ENCODE results near the gene EFNB2.
A peak's percentile ranks its signal among the peaks of the same experiment; 100 is the strongest.

EFNB2 gene

DNA sequence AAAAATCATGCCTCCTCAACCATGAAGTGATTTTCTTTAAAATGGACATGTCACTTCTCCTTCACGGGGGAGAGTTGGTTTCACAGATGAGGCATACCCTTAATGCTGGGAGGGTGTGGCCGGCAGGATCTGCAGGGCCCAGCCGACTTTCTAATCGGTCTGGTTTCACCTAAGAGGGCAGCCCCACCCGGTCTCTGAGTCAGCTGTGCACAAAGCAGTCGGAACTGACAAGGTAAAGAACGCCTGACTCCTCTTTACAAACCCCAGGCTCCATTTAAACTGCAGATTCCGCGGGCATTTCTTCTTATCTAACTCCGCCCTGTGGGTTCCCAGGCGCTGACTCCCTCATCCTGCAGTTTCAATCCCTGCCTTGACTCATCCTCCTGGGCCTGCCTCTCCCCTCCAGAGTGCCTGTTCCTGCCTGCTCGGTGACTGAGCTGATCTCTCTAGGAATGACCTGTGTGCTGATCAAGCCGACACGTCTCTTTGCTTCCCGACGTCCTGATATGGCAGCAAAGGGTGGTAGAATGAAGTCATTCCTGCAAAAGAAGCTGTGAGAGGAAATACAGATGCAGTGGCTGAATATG, 63.4 kb downstream of the EFNB2 start:
- no peak overlapping the region for H3K4me3 ChIP-seq
- no peaks in the 10 kb centered on the region for H3K36me3 ChIP-seq (replicated peaks)
- H3K9me3 ChIP-seq = no peaks in the 10 kb centered on the region
- DNase-seq (ENCODE audit: low spot score in 2 of 2) = peak in 1 of 2 experiments; percentile 13
- H3K27me3 ChIP-seq (ENCODE audit: low read depth) = no peaks in the 10 kb centered on the region
- H3K4me1 ChIP-seq = no peaks in the 10 kb centered on the region
- in situ Hi-C loops (cut with MboI; ENCODE audit: low sequenced_read_pairs) = no loop called here

DNA sequence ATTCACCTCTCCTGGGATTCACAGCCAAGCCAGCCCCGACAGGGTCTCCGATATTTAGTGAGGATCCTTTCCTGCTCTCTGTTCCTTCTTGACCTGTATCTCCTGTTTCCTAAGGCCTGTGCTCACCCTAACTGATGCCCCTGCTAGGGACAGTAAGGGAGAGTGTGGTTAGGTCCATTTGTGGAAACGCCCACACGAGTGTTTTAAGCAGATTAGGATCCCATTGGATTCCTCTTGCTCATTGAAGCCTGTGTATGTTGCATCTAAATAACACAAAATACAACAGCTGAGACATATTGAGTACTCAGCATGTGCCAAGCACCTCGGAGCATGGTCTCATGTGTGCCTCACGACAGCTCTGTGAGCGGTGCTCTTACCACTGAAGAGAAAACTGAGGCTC, 64.9 kb downstream of the EFNB2 start:
- Histone ChIP-seq H3K27me3 (ENCODE audit: low read depth) (no peaks in the 10 kb centered on the region), H3K4me1 (no peaks in the 10 kb centered on the region), H3K4me3 (no peak overlapping the region), H3K36me3 (replicated peaks) (no peaks in the 10 kb centered on the region), H3K9me3 (no peaks in the 10 kb centered on the region)
- in situ Hi-C loops (cut with MboI; ENCODE audit: low sequenced_read_pairs) = no loop called here
- no peak for DNase-seq (ENCODE audit: low spot score in 2 of 2)

DNA sequence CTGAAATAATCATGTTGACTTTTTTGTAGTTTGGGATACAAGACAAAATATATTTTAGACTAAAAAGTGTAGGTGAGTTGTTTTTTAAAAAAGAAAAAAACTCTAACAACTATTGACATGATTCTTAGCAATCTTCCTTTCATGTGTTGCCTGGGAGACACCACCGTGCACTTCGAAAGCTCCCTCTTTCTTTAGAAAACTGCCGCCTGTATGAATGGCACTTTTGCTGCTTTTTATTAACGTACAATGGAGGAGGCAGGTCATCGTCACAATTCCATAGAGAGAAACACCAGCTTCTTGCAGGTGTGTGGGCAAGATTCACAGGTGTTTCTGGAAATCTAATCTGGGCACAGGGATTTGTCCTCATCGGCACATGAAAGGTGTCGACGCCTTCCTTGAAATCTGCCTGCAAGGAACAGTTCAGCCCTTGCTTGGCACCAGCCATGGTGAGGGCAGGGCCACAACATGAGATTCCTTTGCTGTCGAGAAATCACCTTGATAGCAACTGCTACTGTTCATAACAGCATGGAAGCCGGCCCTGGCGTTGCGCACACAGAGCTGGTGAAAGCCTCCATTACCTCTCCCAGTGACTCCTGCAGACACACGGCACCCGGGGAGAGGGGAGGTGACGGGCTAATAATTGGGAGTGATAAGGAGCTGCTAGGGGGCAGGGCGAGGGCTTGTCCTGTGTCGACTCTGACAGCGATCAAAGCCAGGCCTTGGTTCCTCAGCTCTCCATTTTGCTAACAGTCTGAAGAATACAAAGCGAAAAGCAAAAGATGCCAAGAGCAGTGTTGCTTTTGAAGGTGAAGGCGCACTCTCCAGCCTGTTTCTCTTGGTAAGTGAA, 66.5 kb downstream of the EFNB2 start:
- Histone ChIP-seq H3K4me3 (no peak overlapping the region), H3K4me1 (no peaks in the 10 kb centered on the region), H3K36me3 (replicated peaks) (no peaks in the 10 kb centered on the region), H3K27me3 (ENCODE audit: low read depth) (no peaks in the 10 kb centered on the region; the same call in 1 of the 2 replicates), H3K9me3 (no peaks in the 10 kb centered on the region)
- in situ Hi-C loops (cut with MboI; ENCODE audit: low sequenced_read_pairs) = no loop called here
- no peak for DNase-seq (ENCODE audit: low spot score in 2 of 2)

DNA sequence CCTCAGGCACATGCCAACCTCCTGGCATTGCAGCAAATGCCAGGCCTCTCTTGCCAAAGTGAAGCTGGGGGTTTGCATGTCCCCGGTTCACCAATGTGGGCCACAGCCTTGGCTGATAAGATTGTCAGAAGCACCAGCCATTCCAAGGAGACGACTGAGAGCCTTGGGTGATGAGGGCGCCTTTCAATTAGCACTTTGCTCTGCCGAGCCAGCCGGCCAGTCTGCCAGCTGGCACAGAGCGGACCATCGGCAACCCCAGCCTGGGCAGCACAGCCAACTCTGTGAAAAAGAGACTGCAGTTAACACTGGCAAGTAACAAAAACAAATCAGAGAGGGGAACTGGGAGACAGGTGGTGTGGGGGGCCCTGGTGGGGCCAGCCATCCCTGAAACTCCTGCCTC, 67.3 kb downstream of the EFNB2 start:
- no peak overlapping the region for H3K4me3 ChIP-seq
- no peaks in the 10 kb centered on the region for H3K36me3 ChIP-seq (replicated peaks)
- H3K4me1 ChIP-seq = no peaks in the 10 kb centered on the region
- DNase-seq (ENCODE audit: low spot score in 2 of 2) = no peak
- in situ Hi-C loops (cut with MboI; ENCODE audit: low sequenced_read_pairs) = no loop called here
- H3K9me3 ChIP-seq = no peaks in the 10 kb centered on the region
- no peaks in the 10 kb centered on the region; the same call in 1 of the 2 replicates for H3K27me3 ChIP-seq (ENCODE audit: low read depth)

DNA sequence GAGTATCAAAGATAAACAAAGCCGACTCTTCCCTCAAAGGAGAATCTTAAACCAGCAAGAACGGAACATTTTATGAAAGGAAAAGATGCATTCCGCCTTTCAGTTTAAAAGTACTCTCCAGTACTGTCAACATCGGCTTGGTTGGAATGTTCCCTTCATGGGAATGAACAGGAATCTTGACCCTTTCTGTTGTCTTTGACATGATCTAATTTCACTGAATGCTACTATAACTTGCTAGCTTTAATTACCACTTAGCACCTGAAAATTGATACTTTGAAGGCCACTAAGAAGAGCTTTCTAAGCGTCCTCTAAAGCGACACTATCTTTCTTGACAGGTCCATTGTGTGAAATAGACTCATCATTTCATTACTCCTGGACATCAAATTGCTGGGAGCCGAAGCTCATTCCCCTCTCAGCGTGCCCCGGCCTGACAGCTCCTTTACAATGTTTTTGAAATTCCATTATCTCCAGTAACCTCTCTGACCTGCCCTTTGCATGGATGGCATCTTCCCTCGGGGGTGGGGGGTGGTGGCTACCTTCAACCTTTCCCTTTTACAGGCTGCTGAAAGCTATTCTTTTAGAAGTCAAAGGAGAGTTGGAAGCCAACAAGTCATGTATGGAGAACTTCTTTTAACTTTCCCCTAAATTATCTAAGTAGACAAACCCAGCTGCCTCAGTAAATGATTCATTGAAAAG, 67.9 kb downstream of the EFNB2 start:
- no peaks in the 10 kb centered on the region; the same call in 1 of the 2 replicates for H3K27me3 ChIP-seq (ENCODE audit: low read depth)
- H3K36me3 ChIP-seq (replicated peaks) = no peaks in the 10 kb centered on the region
- H3K9me3 ChIP-seq = no peaks in the 10 kb centered on the region
- in situ Hi-C loops (cut with MboI; ENCODE audit: low sequenced_read_pairs) = no loop called here
- no peaks in the 10 kb centered on the region for H3K4me1 ChIP-seq
- no peak for DNase-seq (ENCODE audit: low spot score in 2 of 2)
- no peak overlapping the region for H3K4me3 ChIP-seq

DNA sequence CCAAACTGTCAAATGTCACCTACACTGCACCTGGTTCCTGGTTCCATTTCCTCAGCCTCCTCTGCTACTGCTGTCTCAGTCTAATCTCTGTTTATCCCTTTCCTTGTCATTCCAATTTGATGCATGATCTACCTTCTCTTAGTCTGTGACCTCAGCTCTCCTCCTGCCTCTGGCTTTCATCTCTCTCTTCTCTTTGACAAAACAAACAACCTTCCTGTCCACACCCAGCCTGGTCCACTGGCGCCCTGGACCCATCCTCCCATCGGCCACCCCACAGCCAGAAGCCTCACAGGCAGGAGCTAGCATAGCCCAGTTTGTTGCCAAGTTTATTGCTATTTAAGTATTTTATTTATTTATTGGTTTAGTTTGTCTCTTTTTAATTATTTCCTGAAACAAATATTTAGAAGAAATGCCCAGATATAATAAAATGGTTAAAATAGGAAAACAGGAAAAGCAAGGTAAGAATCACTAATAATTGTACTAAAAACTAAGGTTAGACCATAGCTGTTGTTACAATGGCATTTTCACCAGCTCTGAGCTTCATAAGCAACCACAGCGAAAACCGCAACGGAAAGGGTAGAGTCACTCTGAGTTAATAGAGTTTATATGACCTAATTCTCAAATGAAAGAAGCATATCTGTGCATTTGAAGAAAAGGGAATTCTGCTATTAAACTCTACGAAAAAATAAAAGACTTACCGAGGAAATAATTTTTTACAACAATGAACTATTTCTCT, 68.6 kb downstream of the EFNB2 start:
- Histone ChIP-seq H3K9me3 (no peaks in the 10 kb centered on the region), H3K4me1 (no peaks in the 10 kb centered on the region), H3K27me3 (ENCODE audit: low read depth) (no peaks in the 10 kb centered on the region; the same call in 1 of the 2 replicates), H3K4me3 (no peak overlapping the region), H3K36me3 (replicated peaks) (no peaks in the 10 kb centered on the region)
- in situ Hi-C loops (cut with MboI; ENCODE audit: low sequenced_read_pairs) = no loop called here
- DNase-seq (ENCODE audit: low spot score in 2 of 2) = no peak

DNA sequence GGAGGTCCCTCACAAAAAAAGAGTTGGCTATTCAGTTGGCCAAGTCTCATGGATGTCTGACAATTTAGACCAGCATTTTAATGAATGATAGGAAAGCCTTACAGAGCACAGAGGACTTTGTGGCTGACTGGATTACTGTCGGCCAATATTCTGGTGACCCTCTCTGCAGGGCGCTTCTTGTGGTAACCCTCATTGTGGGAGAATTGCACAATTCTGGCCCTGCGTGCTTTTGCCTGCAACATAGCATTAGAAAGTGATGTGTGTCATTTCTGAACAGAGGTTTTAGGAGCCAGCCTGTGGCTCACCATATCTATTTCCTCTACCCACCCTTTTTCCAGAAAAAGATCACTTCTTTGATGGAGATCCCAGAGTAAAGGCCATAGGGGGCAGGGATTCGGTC, 71.4 kb downstream of the EFNB2 start:
- H3K36me3 ChIP-seq (replicated peaks) = no peaks in the 10 kb centered on the region
- no peak overlapping the region for H3K4me3 ChIP-seq
- DNase-seq (ENCODE audit: low spot score in 2 of 2) = no peak
- no peaks in the 10 kb centered on the region for H3K9me3 ChIP-seq
- H3K27me3 ChIP-seq (ENCODE audit: low read depth) = no peaks in the 10 kb centered on the region; the same call in 1 of the 2 replicates
- in situ Hi-C loops (cut with MboI; ENCODE audit: low sequenced_read_pairs) = no loop called here
- H3K4me1 ChIP-seq = no peaks in the 10 kb centered on the region

DNA sequence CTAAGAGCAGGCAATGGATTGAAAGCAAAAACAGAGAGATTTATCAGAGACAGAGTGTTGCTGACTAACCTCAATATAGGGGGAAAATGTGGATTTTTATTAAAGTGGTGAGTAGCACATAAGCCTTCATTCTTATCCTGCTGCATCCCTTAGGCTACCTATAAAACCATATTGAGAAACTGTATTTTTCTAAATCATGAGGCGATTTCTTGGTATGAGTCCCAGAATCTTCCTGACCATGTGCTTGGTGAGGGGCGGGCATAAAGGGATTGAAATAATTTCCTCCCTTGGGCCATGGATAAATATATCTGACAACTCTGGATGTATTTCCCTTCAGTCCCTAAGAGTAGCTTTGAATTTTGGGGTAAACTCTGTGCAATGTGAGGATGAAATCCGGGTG, 72.8 kb downstream of the EFNB2 start:
- Histone ChIP-seq H3K36me3 (replicated peaks) (no peaks in the 10 kb centered on the region), H3K4me1 (no peaks in the 10 kb centered on the region), H3K9me3 (no peaks in the 10 kb centered on the region), H3K27me3 (ENCODE audit: low read depth) (no peaks in the 10 kb centered on the region; the same call in 1 of the 2 replicates), H3K4me3 (no peak overlapping the region)
- DNase-seq (ENCODE audit: low spot score in 2 of 2) = no peak
- in situ Hi-C loops (cut with MboI; ENCODE audit: low sequenced_read_pairs) = no loop called here

DNA sequence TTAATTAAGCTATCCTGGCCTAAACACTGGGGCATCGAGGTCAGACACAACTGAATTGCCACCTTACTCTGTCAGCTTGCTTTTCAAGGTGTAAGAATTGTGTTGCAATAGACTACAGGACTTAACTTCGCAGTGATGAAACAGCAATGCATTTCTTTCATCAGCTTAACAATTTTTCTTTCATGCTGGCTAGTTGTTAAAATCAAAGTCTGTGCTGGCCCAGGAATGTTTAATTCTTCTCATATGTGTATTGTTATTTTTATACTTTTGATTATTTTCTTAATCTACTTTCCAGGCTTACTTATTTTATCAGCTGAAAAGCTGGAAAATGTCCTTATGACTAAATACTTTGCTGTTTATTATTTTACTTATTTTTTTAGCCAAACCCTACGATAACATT, 79.7 kb downstream of the EFNB2 start:
- in situ Hi-C loops (cut with MboI; ENCODE audit: low sequenced_read_pairs) = no loop called here
- peaks cover 13% of the 10 kb centered on the region; the same call in 1 of the 2 replicates for H3K27me3 ChIP-seq (ENCODE audit: low read depth)
- no peaks in the 10 kb centered on the region for H3K4me1 ChIP-seq
- no peaks in the 10 kb centered on the region for H3K9me3 ChIP-seq
- no peak overlapping the region for H3K4me3 ChIP-seq
- no peaks in the 10 kb centered on the region for H3K36me3 ChIP-seq (replicated peaks)
- no peak for DNase-seq (ENCODE audit: low spot score in 2 of 2)

DNA sequence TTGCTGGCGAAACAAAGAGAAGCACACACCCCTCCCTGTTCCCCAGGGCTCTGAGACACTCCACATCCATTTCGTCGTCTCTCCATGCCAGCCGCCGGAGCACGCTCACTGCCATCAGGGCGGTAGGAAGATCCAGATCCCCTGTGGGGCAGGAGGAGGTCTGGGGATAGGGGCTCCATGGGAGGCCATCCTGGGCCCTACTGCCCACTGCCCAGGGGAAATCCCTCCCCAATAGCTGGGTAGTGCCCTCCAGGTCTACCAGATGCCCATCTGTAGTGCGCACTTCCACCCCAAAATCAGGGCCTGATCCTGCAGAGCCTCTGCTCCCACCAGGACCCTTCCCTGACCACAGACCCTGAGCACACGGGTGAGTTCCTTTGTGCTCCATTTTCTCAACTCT, 80.3 kb downstream of the EFNB2 start:
- in situ Hi-C loops (cut with MboI; ENCODE audit: low sequenced_read_pairs) = no loop called here

DNA sequence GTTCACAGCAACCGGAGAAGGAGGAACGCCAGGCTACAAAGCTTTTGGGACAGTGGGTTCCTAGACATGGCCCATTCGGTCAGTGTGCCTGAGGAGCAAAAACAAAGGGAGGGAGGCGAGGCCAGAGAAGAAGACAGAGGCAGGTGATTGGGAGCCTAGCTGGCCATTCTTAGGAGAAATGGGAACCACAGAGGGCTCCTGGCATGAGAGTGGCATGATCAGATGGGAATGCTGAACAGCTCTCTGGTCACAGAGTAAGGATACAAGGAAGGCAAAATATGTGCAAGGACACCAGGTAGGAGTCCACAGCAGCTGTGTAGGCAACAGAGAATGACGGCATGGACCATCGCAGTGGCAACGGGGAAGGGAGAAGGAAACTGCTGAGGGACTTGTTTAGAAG, 82.4 kb downstream of the EFNB2 start:
- in situ Hi-C loops (cut with MboI; ENCODE audit: low sequenced_read_pairs) = no loop called here
- H3K4me3 ChIP-seq = no peak overlapping the region
- no peaks in the 10 kb centered on the region for H3K4me1 ChIP-seq
- no peak for DNase-seq (ENCODE audit: low spot score in 2 of 2)
- no peaks in the 10 kb centered on the region for H3K9me3 ChIP-seq
- peaks cover 14% of the 10 kb centered on the region; the same call in 1 of the 2 replicates for H3K27me3 ChIP-seq (ENCODE audit: low read depth)
- H3K36me3 ChIP-seq (replicated peaks) = no peaks in the 10 kb centered on the region

More for the DNA sequence above, 80.3 kb downstream of the EFNB2 start:
- Histone ChIP-seq H3K4me1 (no peaks in the 10 kb centered on the region), H3K27me3 (ENCODE audit: low read depth) (peaks cover 14% of the 10 kb centered on the region; the same call in 1 of the 2 replicates), H3K36me3 (replicated peaks) (no peaks in the 10 kb centered on the region), H3K9me3 (no peaks in the 10 kb centered on the region), H3K4me3 (no peak overlapping the region)
- DNase-seq (ENCODE audit: low spot score in 2 of 2) = no peak

DNA sequence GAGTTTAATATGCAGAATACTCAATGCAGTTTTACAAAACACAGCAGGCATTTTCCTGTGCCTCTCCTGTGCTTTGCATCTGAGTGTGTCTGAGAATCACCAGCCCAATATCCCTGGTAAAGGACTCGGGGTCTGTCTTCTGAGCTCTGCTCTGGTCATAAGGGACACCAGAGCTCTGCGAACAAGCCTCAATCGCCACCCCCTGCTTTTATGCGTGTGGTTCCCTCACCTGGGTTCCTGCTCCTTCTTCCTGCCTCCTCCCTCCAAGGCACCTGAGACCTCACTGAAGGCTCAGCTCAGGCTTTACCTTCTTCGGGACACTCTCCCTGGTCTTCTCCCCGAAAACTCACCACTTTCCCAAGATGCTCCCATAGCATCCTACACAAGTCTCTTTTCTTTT, 84.5 kb downstream of the EFNB2 start:
- no peaks in the 10 kb centered on the region for H3K36me3 ChIP-seq (replicated peaks)
- H3K27me3 ChIP-seq (ENCODE audit: low read depth) = peaks cover 10% of the 10 kb centered on the region; the same call in 1 of the 2 replicates
- H3K9me3 ChIP-seq = no peaks in the 10 kb centered on the region
- in situ Hi-C loops (cut with MboI; ENCODE audit: low sequenced_read_pairs) = no loop called here
- no peaks in the 10 kb centered on the region for H3K4me1 ChIP-seq
- no peak for DNase-seq (ENCODE audit: low spot score in 2 of 2)
- H3K4me3 ChIP-seq = no peak overlapping the region

DNA sequence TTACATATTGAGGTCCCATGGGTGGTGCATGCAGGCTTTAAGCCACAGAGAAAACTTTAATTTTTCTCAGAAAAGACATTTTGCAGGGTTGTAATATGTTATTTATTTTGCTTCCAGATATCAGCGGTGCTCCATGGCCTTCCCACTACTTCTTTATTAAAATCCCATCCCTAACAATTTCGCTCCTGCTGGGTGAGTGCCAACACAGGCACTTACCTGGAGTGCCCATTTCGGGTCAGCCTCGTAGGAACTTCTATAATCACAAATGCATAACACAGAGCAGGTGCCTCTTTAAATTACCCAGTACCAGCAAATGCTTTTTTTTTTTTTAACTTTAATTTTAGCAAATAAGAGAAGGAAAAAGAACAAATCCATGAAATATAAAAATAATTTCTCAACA, 86.4 kb downstream of the EFNB2 start:
- in situ Hi-C loops (cut with MboI; ENCODE audit: low sequenced_read_pairs) = no loop called here
- Histone ChIP-seq H3K4me1 (no peaks in the 10 kb centered on the region), H3K9me3 (no peaks in the 10 kb centered on the region), H3K27me3 (ENCODE audit: low read depth) (peaks cover 8% of the 10 kb centered on the region; the same call in 1 of the 2 replicates), H3K4me3 (no peak overlapping the region), H3K36me3 (replicated peaks) (no peaks in the 10 kb centered on the region)
- DNase-seq (ENCODE audit: low spot score in 2 of 2) = no peak
